ENCODE results near the gene SLC7A10. TPM values are rescaled to one million over a fixed set of nuclear protein-coding genes. Genes with fewer than 3 reads are reported as not detected.
"Not testable (repeated sequence)": the region's sequence is repeated elsewhere in the genome, so short reads cannot be mapped to it uniquely, and the experiment has no call there.

The SLC7A10 gene
- polyA plus RNA-seq, 1 donor: 8.0 TPM

GRCh38 chr19:33202546-33203507 lies 22.8 kb downstream of the SLC7A10 start:
- no peak for DNase-seq (ENCODE audit: low read depth)

- DNase-seq (ENCODE audit: low read depth): no peak
Measured at GRCh38 chr19:33201886-33202545, 23.6 kb downstream of the SLC7A10 start.

GRCh38 chr19:33201473-33201872 lies 24.2 kb downstream of the SLC7A10 start:
- DNase-seq (ENCODE audit: low read depth): no peak

DNA sequence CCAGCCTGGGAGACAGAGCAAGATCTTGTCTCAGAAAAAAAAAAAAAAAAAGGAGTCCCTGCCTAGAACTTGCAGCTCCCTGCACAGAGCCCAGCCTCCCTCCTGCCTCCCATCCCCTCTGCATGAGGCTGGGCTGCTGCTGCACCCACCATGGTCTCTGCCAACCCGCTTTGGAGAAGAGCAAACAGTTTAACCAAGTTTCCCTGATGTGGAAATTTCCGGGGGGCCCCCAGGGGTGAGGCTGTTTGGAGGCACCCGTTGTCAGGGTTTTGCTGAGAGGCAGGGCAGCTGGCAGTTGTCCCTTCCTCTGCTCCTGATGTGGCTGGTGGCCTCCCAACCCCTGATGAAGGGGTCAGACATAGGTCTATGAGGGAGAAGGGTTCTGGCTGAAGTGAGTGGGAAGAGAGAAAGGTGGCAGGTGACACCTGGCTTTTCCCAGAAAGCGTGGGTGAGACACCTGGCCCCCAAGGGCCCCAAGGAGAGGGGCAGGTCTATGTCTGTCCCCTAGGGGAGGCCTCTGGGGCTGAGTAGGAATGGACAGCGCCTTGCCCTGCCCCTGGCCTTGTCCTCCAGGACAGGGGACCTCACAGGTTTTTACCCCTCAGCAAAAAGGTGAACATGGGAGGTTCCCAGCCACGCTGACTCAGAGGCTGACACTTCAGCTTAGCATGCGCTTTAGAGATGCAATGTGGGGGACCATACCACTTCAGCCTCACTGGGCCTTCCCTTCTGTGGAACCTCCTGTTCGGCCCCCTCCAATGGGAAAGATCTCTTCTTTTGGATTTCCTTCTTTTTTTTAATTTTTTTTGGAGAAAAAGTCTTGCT lies 26.0 kb downstream of the SLC7A10 start:
- DNase-seq (ENCODE audit: low read depth): no peak

DNA sequence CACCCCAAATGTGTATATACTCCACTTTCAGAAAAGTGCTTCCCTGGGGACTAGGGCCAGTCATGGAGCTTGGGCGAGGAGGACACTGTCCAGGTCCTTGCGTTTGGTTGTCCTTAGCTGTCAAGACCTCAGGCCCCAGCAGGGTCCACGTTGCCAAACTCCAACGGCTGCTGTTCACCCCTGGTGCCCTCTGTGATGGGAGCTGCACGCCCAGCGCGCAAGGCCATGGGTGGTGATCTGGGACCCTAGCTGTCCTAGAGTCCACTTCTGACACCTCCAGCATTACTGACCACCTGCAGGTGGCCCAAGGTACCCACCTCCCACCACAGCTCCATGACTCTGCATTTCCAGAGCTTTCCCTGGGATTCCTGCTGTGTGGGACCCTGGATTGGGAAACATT lies 27.5 kb downstream of the SLC7A10 start:
- DNase-seq (ENCODE audit: low read depth): no peak

GRCh38 chr19:33197591-33198000 lies 28.1 kb downstream of the SLC7A10 start:
- DNase-seq (ENCODE audit: low read depth): no peak

DNA sequence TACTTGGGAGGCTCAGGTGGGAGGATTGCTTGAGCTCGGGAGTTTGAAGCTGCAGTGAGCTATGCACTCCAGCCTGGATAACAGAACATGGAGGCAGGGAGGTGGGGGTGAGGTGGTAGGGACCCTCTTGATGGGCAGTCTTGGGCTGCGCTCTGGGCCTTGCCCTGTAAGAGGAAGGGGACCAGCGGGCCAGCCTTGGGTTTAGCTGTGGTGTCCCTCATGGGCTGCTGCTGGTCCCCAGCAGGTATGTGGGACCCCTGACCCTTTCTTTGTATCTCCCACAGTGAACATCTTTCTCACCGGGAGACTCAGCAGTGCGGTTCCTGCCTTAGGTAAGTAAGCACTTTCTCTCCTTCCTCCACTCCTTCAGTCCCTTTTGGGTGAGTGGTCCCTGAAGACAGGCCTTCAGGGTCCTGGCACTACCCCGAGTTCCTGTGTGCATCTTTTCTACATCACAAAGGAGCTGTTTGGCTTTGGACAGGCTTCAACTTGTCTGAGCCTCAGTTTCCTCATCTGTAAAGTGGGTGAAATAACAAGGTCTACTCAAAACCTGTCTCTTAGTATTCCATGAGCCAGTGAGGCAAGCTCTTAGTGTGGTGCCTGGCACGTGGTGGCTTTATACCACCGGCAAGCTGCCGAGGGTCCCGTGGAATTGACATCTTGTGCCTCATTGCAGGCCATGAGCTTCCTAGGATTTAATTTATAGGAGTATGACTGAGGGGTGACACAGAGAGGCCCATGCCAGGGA lies 29.0 kb downstream of the SLC7A10 start:
- DNase-seq (ENCODE audit: low read depth): no peak

GRCh38 chr19:33195645-33196347 lies 29.9 kb downstream of the SLC7A10 start:
- no peak for DNase-seq (ENCODE audit: low read depth)

DNA sequence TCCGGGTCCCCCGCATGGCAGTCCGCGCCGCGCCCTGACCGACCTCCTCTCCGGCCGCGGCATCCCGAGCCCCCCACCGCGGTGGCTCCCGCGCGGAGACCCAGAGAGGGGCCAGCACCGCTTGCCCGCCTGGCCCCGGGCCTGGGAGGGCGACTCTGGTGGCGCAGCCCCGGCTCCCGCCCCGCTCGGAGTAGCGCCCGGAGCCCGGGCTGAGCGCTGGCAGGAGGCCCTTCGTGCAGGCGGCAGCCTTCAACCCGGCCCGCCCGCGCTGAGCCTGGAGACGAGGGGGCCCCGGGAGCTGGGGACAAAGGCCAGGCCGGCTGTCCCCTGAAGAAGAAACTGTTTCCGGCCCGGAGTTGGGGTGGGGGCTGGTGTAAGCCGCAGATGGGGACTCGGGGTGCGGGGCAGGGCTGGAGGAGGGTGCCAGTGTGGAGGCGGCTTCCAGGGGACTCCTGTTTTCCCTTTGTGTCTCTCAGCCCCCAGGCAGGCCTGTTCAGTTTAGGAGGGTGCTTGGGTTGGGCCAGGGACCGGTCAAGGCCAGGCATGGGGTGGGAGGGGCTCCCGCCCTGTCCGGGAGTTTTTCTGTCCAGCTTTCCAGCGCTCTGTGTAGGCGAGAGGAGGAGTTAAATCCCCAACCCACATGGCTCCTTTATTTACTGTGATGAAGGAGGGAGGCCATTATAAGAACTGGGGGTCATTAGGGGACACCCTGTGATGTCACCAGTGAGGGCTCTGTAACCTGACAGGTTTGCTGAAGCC lies 30.6 kb downstream of the SLC7A10 start:
- no peak for DNase-seq (ENCODE audit: low read depth)

GRCh38 chr19:33194532-33194885 lies 31.1 kb downstream of the SLC7A10 start:
- no peak for DNase-seq (ENCODE audit: low read depth)

DNA sequence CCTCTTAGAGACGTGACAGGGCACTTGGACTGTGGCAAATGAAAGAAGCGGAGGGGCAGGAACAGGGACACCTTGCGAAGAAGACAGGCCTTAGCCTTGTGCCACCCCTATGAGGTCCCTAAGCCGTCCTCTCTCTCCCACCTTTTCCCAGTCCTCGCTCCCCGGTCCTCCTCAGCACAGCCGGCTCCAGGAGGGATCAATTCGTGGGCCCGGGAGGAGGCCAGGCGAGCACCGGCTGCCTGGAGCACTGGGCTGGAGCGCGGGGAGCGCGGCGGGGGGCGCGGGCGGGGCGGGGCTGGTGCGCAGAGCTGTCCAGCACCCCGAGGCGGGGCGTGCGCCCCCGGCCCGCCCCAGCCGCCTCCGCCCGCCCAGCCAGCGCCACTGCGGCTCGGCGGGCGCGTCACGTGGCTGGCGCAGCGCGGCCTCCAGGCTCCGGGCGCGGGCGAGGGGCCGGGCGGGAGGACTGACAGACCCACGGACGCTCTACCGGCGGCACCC lies 31.7 kb downstream of the SLC7A10 start, which contains the start of gene LRP3:
LRP3 (plus strand) TSS at position 466 of the 498 bp plus-strand sequence. CDS start 456 bp downstream, outside the sequence.
- no peak for DNase-seq (ENCODE audit: low read depth)

DNA sequence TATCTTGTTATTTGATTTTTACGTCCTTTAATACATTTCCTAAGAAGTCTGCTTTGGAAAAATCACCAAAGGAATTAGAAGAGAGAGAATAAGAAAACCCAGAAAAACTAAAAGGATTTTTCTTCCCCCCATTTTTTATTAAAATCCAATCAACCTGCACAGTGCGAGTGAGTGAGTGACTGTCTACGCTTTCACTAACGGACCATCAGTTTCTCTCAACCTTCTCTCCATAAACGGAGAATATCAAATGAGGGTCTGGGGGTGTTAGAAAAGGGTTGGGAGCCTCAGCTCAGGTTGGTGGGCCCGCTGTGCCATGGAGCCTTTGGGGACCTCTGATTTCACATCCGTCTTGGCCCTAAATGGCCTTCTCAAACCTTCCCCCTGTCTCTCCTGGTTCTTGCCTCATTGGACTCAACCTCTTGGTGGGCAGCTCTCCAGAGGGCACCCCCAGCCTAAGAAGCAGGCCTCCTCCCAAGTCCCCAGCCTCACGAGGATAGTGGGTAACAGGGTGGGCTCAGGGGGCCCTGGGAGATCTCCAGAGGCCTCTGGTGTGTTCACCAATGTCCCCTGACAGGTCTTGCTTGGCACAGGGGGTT lies 32.3 kb downstream of the SLC7A10 start:
- DNase-seq (ENCODE audit: low read depth): no peak

- no peak for DNase-seq (ENCODE audit: low read depth)
Measured at GRCh38 chr19:33192010-33192409, 33.6 kb downstream of the SLC7A10 start.

DNA sequence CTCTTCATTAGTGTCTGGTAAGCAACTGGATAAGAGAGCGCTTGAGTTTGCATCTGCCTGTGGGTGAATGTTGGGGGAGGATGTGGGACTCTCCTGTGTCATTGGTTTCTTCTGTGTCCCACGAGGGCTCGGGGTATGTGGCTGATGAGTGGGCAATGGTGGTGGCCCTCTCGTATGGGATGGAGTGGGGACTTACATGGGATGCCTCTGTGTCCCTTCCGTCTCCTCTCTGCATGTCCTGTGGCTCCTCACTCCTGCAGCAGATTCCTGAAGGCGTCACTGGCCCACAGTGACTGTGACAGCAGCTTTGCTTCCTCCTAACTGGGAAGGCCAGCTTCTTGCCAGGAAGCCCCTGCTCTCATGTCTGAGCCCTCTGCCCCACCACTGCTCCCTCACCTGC lies 34.1 kb downstream of the SLC7A10 start:
- DNase-seq (ENCODE audit: low read depth): no peak

GRCh38 chr19:33191092-33191491 lies 34.6 kb downstream of the SLC7A10 start:
- not testable (repeated sequence) for DNase-seq (ENCODE audit: low read depth)

DNA sequence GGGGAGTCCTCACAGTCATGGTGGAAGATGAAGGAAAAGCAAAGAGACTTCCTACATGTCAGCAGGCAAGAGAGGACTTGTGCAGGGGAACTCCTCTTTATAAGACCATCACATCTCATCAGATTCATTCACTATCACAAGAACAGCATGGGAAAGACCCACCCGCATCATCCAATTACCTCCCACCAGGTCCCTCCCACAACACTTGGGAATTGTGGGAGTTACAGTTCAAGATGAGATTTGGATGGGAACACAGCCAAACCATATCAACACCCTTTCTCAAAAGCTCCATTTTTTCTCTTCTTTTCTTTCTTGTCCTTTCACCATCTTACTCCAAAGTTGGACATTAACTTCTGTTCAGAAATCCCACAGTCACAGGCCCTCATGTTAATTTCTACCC lies 36.2 kb downstream of the SLC7A10 start:
- DNase-seq (ENCODE audit: low read depth): no peak

- DNase-seq (ENCODE audit: low read depth): no peak
Measured at GRCh38 chr19:33187183-33187540, 38.5 kb downstream of the SLC7A10 start.

GRCh38 chr19:33186431-33187182 lies 39.0 kb downstream of the SLC7A10 start:
- no peak for DNase-seq (ENCODE audit: low read depth)

Measured in forelimb muscle (tissue), 1 donor.